Neural crest cell (in vitro differentiated cells): ENCODE results near the gene PARM1. TPM values are rescaled to one million over a fixed set of nuclear protein-coding genes. Genes with fewer than 3 reads are reported as not detected.
A peak's percentile ranks its signal among the peaks of the same experiment; 100 is the strongest.

Experiments used
- DNase-seq: peaks from one replicate; pipeline ENCODE4 v3.0.0; 2021; ENCODE audit warnings: low read depth, mixed read lengths, low spot score
- H3K27ac Mint-ChIP-seq: one replicate; pipeline ENCODE4 v1.8.0; 2021; ENCODE audit warnings: mild to moderate bottlenecking, mixed read lengths; ENCODE audit not compliant: unreplicated experiment
- H3K27me3 Mint-ChIP-seq: 2 replicates; pipeline ENCODE4 v1.8.0; 2021; ENCODE audit warnings: low read depth, mild to moderate bottlenecking, mixed read lengths
- H3K36me3 Mint-ChIP-seq: 2 replicates; pipeline ENCODE4 v1.8.0; 2021; ENCODE audit warnings: low read depth, mild to moderate bottlenecking, mixed read lengths
- H3K4me1 Mint-ChIP-seq: 2 replicates; pipeline ENCODE4 v1.8.0; 2021; ENCODE audit warnings: mixed read lengths
- H3K4me3 Mint-ChIP-seq: one replicate; pipeline ENCODE4 v1.8.0; 2021; ENCODE audit warnings: mild to moderate bottlenecking, mixed read lengths
- H3K9me3 Mint-ChIP-seq: 2 replicates; pipeline ENCODE4 v1.8.0; 2021; ENCODE audit warnings: mixed read lengths
- CTCF ChIP-seq: fragments of 200-600 bp; sonication (generic); conservative IDR thresholded peaks from 2 replicates; pipeline ENCODE4 v1.5.0; 2021; ENCODE audit warnings: antibody characterized with exemption, mild to moderate bottlenecking
- total RNA-seq: library from RNA; stranded (reverse); gene quantifications from 2 replicates; pipeline ENCODE4 v1.2.1, GENCODE V29; 2021

The PARM1 gene
- total RNA-seq, 1 donor from 2014 or later = 0.96 TPM

GRCh38 chr4:75031775-75032174 lies 98.9 kb downstream of the PARM1 start:
- H3K36me3 Mint-ChIP-seq = no peaks in the 10 kb centered on the region
- H3K4me1 Mint-ChIP-seq = peaks cover 30% of the 10 kb centered on the region
- no peak for DNase-seq
- no peak overlapping the region for H3K4me3 Mint-ChIP-seq
- no peaks in the 10 kb centered on the region for H3K27me3 Mint-ChIP-seq
- TF ChIP-seq CTCF = no peak
- H3K9me3 Mint-ChIP-seq = peaks cover 5% of the 10 kb centered on the region
- no peak overlapping the region for H3K27ac Mint-ChIP-seq

GRCh38 chr4:75034523-75034922 lies 101.6 kb downstream of the PARM1 start:
- TF ChIP-seq CTCF = no peak
- Mint-ChIP-seq H3K9me3 (peaks cover 5% of the 10 kb centered on the region), H3K36me3 (no peaks in the 10 kb centered on the region), H3K27ac (peak overlapping the region; percentile 85), H3K4me3 (peak overlapping the region; percentile 24), H3K4me1 (peaks cover 37% of the 10 kb centered on the region), H3K27me3 (no peaks in the 10 kb centered on the region)
- DNase-seq = no peak

- TF ChIP-seq CTCF = no peak
Measured at GRCh38 chr4:75035321-75035720, 102.4 kb downstream of the PARM1 start.

GRCh38 chr4:75036046-75036830 lies 103.3 kb downstream of the PARM1 start:
- DNase-seq = no peak
- Mint-ChIP-seq H3K4me3 (no peak overlapping the region), H3K4me1 (peaks cover 37% of the 10 kb centered on the region), H3K36me3 (no peaks in the 10 kb centered on the region), H3K9me3 (peaks cover 5% of the 10 kb centered on the region), H3K27ac (no peak overlapping the region), H3K27me3 (no peaks in the 10 kb centered on the region)
- no peak for TF ChIP-seq CTCF

More at GRCh38 chr4:75035321-75035720, 102.4 kb downstream of the PARM1 start:
- Mint-ChIP-seq H3K27me3 (no peaks in the 10 kb centered on the region), H3K36me3 (no peaks in the 10 kb centered on the region), H3K4me3 (no peak overlapping the region), H3K4me1 (peaks cover 37% of the 10 kb centered on the region), H3K9me3 (peaks cover 5% of the 10 kb centered on the region), H3K27ac (peak overlapping the region; percentile 85)
- no peak for DNase-seq

GRCh38 chr4:75037252-75037651 lies 104.3 kb downstream of the PARM1 start:
- peak overlapping the region; percentile 57 for H3K27ac Mint-ChIP-seq
- peaks cover 27% of the 10 kb centered on the region for H3K4me1 Mint-ChIP-seq
- TF ChIP-seq CTCF = no peak
- no peak overlapping the region for H3K4me3 Mint-ChIP-seq
- peaks cover 5% of the 10 kb centered on the region for H3K9me3 Mint-ChIP-seq
- no peak for DNase-seq
- H3K36me3 Mint-ChIP-seq = no peaks in the 10 kb centered on the region
- H3K27me3 Mint-ChIP-seq = no peaks in the 10 kb centered on the region
